ENCODE measurements around the gene LAMA2.

The LAMA2 gene

DNA sequence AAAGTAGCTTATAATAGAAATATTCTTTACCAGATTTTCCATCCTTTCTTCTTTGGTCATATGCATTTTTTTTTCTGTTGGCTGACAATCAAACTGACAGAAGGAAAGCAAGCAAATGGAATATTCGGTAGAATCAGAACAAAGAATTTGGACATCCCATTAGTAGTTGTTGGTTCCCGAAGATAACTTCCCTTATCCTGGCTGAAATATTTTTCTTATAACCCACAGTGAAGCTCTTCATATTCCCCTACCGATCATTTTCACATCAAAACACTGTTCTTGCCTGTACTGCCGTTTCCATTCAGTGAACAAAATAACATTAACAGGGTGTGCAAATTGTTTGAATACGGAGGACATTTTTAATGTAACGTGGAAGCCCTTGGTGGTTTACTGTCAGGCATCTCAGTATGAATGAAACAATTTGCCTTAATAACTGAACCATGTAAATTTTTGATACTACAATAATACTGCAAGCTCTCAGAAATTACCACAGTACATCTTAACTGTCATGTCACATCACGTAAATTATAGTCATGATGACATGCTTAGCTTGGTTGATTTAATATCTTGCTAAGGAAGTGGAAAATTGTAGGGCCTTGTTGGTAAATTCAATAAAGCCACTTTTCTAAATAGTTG is 311.5 kb downstream of the LAMA2 start:
- TF ChIP-seq, protein P1, sequence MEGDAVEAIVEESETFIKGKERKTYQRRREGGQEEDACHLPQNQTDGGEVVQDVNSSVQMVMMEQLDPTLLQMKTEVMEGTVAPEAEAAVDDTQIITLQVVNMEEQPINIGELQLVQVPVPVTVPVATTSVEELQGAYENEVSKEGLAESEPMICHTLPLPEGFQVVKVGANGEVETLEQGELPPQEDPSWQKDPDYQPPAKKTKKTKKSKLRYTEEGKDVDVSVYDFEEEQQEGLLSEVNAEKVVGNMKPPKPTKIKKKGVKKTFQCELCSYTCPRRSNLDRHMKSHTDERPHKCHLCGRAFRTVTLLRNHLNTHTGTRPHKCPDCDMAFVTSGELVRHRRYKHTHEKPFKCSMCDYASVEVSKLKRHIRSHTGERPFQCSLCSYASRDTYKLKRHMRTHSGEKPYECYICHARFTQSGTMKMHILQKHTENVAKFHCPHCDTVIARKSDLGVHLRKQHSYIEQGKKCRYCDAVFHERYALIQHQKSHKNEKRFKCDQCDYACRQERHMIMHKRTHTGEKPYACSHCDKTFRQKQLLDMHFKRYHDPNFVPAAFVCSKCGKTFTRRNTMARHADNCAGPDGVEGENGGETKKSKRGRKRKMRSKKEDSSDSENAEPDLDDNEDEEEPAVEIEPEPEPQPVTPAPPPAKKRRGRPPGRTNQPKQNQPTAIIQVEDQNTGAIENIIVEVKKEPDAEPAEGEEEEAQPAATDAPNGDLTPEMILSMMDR (IDR thresholded peaks at IDR 0.05; ENCODE audit: insufficient read depth, low read depth, low read length, missing control alignments): no peak
- no peak overlapping the region for H3K4me3 ChIP-seq (ENCODE audit: low read length)
- no peak for DNase-seq (ENCODE audit: low read depth)

DNA sequence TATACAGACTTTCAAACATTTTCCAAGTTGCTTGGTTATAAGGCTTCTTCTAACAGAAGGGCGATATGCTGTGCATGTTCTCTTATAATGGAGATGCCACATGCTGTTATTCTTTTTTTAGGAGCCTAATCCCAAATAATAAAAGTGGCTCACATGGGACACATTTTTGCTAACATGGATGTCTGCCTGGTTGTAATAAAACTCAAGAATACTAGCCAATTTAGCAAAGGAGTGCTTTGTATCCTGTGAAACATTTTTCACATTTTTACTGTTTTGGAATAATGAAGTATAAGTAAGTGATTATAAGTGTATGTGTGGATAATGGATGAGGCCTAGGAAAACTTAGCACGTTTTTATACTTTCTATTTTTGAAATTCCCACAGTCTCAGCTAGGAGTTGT is 312.2 kb downstream of the LAMA2 start:
- TF ChIP-seq, protein P1 (IDR thresholded peaks at IDR 0.05; ENCODE audit: insufficient read depth, low read depth, low read length, missing control alignments): no peak
- no peak overlapping the region for H3K4me3 ChIP-seq (ENCODE audit: low read length)
- DNase-seq (ENCODE audit: low read depth): no peak

GRCh38 chr6:129195643-129196042 is 312.7 kb downstream of the LAMA2 start:
- TF ChIP-seq, protein P1 (IDR thresholded peaks at IDR 0.05; ENCODE audit: insufficient read depth, low read depth, low read length, missing control alignments): no peak
- DNase-seq (ENCODE audit: low read depth): no peak

DNA sequence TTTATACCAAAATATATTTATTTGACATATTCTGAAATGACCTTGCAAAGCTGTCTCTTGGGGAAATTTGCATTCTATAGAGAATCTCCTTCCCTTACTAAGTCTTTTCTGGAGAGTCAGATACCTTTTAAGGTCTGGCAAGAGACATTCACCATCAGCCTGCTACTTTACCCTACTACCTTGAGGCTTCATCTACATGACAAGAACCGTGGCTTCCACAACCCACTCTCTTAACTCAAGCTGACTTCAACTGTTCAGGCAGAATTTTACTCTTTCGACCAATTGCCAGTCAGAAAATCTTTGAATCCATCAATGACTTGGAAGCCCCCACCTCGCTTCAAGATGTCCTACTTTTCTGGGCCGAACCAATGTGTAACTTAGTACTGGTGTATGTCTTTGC is 314.2 kb downstream of the LAMA2 start:
- H3K4me3 ChIP-seq (ENCODE audit: low read length): no peak overlapping the region
- TF ChIP-seq, protein P1 (IDR thresholded peaks at IDR 0.05; ENCODE audit: insufficient read depth, low read depth, low read length, missing control alignments): no peak
- DNase-seq (ENCODE audit: low read depth): no peak

More at GRCh38 chr6:129195643-129196042, 312.7 kb downstream of the LAMA2 start:
- H3K4me3 ChIP-seq (ENCODE audit: low read length): no peak overlapping the region

GRCh38 chr6:129200151-129200550 is 317.2 kb downstream of the LAMA2 start:
- no peak for DNase-seq (ENCODE audit: low read depth)
- no peak overlapping the region for H3K4me3 ChIP-seq (ENCODE audit: low read length)
- TF ChIP-seq, protein P1 (IDR thresholded peaks at IDR 0.05; ENCODE audit: insufficient read depth, low read depth, low read length, missing control alignments): no peak

DNA sequence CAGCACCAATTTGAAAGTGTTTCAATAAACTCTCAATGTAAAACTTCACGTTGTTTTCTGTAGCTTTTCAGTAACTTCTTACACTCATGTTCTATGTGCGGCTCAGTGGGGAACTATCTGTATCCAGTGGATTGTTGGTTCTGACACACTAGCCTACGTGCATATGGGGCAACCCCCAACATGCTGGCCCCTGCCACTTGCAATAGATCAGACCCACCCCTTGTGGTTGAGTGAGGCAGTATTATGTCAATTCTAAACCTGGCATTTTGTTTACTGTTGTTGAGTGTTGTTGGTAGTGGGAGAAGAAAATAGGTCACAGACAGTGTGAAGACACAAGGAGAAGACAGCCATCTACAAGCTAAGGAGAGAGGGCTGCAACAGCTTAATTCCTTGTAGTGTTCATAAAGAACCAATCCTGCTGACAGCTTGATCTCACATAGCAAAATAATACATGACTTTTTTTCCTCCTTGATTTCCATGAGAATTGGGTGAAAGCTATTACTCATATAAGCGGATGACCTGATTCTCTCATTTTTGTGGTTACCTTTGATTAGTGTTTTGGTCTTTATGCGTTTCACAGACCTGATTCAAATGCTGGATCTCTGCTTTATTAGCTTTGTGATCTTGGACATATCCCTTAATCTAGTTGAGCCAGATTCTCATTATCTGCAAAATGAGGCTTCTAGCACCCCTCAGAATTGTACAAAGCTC is 320.4 kb downstream of the LAMA2 start:
- no peak overlapping the region for H3K4me3 ChIP-seq (ENCODE audit: low read length)
- no peak for DNase-seq (ENCODE audit: low read depth)
- TF ChIP-seq, protein P1 (IDR thresholded peaks at IDR 0.05; ENCODE audit: insufficient read depth, low read depth, low read length, missing control alignments): no peak

Data from epithelial cell of esophagus (primary cell).